Esophagus squamous epithelium (tissue), 4 donors: ENCODE results near the gene MRPS10.
"Not testable (repeated sequence)": the region's sequence is repeated elsewhere in the genome, so short reads cannot be mapped to it uniquely, and the experiment has no call there.

Source experiments
- POLR2A ChIP-seq, 4 donors: fragments of 450-650 bp; IDR thresholded peaks; one replicate each; pipeline ENCODE4 v1.6.1; 2017; ENCODE audit warnings: antibody characterized with exemption in 4 of 4, mild to moderate bottlenecking in 4 of 4, moderate library complexity in 3 of 4
- TF ChIP-seq, protein P1 (sequence below), 6 experiments: fragments of 450-650 bp in 4 of 6; fragments of 200-600 bp in 2 of 6; sonication (generic) in 2 of 6; IDR thresholded peaks; one replicate each; pipeline ENCODE4 v1.5.1; 2016 to 2019; ENCODE audit warnings: antibody characterized with exemption in 6 of 6, mild to moderate bottlenecking in 4 of 6, moderate library complexity in 4 of 6

DNA sequence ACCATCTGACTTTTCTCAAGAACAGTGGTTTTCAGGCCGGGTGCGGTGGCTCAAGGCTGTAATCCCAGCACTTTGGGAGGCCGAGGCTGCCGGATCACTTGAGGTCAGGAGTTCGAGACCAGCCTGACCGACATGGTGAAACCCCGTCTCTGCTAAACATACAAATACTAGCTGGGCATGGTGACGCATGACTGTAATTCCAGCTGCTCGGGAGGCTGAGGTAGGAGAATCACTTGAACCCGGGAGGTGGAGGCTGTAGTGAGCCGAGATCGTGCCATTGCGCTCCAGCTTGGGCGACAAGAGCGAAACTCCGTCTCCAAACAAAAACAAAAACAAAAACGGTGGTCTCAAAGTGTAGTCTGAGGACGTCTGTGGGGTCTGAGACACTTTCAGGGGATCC, 1.2 kb downstream of the MRPS10 start:
- TF ChIP-seq, protein P1, sequence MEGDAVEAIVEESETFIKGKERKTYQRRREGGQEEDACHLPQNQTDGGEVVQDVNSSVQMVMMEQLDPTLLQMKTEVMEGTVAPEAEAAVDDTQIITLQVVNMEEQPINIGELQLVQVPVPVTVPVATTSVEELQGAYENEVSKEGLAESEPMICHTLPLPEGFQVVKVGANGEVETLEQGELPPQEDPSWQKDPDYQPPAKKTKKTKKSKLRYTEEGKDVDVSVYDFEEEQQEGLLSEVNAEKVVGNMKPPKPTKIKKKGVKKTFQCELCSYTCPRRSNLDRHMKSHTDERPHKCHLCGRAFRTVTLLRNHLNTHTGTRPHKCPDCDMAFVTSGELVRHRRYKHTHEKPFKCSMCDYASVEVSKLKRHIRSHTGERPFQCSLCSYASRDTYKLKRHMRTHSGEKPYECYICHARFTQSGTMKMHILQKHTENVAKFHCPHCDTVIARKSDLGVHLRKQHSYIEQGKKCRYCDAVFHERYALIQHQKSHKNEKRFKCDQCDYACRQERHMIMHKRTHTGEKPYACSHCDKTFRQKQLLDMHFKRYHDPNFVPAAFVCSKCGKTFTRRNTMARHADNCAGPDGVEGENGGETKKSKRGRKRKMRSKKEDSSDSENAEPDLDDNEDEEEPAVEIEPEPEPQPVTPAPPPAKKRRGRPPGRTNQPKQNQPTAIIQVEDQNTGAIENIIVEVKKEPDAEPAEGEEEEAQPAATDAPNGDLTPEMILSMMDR (IDR thresholded peaks at IDR 0.05), result not testable (repeated sequence)
- TF ChIP-seq POLR2A (IDR thresholded peaks at IDR 0.05), result not testable (repeated sequence)
